Endometrial microvascular endothelial cells (primary cell): Measurements from ENCODE around the gene MLKL. TPM values are rescaled to one million over a fixed set of nuclear protein-coding genes. Genes with fewer than 3 reads are reported as not detected.
"Not testable (repeated sequence)": the region's sequence is repeated elsewhere in the genome, so short reads cannot be mapped to it uniquely, and the experiment has no call there.

Experiments
- in situ Hi-C: cut with HindIII; loops from 2 replicates; pipeline ENCODE4 v1.10.0; 2017; ENCODE audit warnings: low sequenced_read_pairs, low pct_unique_long_range_greater_than_20kb; ENCODE audit errors: inconsistent ontology term
- total RNA-seq: library from RNA; depleted of rRNA; stranded (reverse); fragments of >200 nt; gene quantifications from one replicate; pipeline ENCODE4 v1.2.3, GENCODE V29; 2015; ENCODE audit errors: inconsistent ontology term

Gene MLKL
- total RNA-seq, 1 donor from 2014 or later, result 54.3 TPM

DNA sequence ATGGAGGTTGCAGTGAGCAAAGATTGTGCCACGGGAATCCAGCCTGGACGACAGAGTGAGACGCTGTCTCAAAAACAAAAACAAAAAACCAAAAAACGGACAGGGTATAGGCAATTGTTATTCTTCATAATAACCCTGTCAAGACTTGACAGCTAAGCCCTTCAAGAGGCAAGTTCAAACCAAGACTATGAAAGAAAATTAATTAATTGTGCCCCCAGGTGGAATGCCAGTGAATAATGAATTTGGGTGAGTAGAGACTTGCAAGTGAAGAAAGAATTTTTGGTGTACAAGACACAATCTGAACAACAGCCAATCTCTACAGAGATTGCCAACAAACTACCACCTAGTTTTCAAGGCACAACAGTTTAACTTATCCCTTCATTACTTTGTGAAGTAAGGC is 40.3 kb downstream of the MLKL start:
- in situ Hi-C loops, result no loop called here

DNA sequence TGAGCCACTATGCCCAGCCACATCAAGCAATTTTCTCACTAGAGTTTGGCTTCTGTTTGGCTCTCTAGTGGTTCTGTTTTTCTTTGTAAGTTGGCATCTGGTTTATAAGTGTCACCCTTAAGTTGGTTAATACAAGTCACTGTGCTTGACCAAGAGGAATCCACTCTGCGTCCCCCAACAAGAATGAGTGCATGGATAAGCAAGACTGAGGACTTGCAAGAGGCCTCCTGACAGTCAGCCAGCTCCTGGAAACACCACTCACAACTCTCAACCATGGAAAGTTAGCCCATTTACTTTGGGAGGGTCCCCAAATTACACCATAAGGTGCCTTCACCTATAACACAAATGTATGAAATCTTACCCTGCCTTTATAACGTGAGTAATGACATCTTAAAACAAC is 41.6 kb downstream of the MLKL start:
- in situ Hi-C loops, result no loop called here

DNA sequence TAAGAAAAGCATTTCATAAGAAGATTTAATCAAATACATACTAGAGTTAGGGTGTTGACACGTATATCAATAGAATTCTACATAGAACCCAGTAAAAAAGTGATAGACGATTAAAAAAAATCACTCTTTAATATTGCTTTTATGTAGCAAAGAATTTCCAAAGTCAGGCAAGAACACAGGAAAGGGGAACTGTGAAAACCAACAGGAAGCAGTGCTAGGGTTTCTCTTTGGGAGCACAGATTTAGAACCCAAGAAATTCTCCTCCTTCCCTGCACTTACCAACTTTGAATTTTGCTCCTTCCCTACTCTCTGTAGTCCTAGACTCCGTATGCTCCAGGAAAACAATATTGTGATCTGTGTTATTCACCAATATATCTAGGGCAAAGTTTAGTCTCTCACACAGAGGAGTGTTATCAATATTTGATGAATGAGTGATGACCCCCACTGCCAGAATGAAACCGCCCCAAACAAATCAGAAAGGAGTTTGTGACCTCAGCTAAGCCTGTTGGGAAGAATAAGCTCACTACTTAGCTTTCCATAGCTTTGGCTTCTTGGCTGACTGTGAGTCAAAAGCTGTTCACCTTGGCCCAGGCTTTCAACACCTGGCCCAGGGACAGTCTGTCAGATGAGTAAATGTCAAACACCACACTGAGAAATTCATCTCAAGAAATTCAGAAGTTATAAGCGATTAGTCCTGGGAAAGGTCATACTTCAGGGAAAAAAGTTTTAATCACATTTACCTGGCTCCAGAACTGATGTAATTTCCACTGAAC is 42.6 kb downstream of the MLKL start:
- in situ Hi-C loops, result no loop called here

DNA sequence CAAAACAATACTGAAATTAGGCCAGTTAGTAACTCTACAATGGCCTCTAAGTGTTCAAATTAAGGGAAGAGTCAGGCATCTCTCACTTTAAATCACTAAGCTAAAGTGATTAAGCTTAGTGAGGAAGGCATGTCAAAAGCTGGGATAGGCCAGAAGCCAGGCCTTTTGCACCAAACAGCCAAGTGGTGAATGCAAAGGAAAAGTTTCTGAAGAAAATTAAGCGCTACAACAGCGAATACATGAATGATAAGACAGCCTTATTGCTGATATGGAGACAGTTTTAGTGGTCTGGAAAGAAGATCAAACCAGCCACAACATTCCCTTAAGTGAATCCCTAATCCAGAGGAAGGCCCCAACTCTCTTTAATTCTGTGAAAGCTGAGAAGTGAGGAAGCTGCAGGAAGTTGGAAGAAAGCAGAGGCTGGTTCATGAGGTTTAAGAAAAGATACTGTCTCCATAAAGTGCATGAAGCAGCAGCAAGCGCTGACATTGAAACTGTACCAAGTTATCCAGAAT is 46.1 kb downstream of the MLKL start:
- in situ Hi-C loops, result no loop called here

DNA sequence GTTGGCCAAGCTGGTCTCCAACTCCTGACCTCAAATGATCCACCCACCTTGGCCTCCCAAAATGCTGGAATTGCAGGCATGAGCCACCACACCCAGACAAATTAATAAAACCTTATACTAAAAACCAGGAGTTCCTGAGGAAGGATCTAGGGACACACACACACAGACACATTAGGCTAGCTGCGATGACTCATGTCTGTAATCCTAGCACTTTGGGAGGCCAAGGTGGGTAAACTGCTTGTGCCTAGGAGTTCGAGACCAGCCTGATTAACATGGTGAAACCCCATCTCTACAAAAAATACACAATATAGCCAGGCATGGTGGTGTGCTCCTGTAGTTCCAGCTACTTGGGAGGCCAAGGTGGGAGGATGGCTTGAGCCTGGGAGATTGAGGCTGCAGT is 47.8 kb downstream of the MLKL start:
- in situ Hi-C loops, result not testable (repeated sequence)

DNA sequence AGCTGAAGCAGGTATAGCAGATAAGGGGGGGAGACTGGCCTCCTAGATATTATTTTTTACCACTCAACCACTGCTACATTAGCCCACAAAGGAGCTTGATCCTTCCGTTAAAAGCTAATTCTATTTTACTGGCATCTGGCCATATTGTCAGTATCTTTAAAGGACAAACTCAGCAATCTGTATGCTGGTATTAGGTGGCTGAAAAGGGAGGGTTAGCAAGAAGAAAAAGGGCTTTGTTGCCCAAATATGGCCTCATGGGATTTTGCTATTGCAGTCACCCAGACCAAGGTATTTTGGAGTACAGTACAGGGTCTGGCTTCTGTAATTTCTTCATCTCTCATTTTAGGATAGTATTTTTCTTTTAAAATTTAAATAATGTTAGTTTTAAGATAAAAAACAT is 48.4 kb downstream of the MLKL start:
- in situ Hi-C loops, result no loop called here

DNA sequence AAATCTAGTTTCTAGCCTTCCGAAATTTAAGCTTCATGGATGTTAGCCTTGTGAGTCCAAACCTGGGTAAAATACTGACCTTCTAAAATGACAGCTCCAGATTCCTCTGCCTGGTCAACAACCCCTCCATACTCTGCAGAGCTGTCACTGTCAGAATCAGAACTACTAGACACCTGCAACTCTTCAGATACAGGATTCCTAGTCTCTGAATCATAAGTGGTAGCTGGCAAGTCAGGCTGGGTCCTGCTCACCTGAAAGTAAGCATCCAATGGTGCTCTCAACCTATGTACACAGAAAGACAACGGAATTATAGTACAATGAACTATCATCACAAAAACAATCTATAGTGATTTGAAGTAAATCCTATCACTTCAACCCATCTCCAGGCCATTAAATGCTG is 48.8 kb downstream of the MLKL start:
- in situ Hi-C loops, result no loop called here

DNA sequence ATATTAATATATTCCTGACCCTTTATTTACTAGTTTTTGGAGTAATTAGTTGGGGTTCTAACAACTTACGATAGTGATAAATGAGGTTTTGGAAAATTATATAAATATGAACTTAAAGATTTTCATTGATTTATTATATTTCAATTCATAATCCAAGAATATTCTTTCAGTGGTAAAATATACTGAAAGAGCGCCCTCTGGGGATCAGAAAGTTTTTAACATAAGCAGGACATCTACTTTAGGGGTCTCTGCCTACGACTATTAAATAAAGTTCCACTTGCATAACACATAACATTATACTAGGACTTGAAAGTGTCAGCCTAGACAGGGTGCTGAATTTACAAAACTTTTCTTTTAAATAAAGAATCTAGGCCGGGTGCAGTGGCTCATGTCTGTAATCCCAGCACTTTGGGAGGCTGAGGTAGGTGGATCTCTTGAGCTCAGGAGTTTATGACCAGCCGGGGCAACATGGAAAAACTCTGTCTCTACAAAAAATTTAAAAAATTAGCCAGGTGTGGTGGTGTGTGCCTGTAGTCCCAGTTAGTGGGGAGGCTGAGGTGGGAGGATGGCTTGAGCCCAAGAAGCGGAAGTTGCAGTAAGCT is 49.6 kb downstream of the MLKL start:
- in situ Hi-C loops, result no loop called here

DNA sequence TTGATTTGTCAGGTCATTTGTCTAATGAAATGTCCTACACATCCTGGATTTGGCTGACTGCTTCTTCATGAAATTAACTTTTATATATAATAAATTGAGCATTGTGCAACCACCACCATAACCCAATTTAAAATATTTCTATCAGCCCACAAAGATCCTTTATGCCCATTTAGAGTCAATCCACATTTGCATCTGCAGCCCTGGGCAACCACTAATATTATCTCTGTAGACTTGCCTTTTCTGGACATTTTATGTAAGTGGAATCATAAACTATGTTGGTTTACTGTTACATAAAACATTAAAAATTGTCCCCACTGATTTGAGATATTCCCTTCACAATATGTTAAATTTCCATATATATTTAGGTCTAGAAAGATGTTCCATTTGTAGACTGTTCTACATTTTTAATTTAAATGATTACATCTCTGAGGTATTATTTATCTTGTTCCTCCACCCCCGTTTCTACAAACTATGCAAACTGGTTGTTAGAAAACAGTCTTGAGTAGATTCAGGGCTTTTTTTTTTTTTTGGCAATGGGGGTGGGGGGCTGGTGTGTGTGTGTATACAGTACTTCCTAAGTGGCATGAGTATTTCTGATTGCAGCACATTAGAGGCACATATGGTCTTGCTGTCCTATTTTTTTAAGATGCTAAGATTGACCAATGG is 50.7 kb downstream of the MLKL start:
- in situ Hi-C loops, result no loop called here

DNA sequence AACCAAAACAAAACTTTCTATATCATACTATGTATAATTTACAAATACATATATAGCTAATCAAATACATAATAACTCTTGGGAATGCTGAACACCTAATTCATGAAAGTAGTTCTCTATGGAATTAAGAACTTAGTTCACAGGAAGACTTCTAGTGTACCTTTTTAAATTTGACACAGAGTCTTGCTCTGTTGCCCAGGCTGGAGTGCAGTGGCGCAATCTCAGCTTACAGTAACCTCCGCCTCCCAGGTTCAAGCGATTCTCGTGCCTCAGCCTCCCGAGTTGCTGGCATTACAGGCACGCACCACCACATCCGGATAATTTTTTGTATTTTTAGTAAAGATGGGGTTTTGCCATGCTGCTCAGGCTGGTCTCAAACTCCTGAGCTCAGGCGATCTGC is 58.7 kb downstream of the MLKL start:
- in situ Hi-C loops, result no loop called here

DNA sequence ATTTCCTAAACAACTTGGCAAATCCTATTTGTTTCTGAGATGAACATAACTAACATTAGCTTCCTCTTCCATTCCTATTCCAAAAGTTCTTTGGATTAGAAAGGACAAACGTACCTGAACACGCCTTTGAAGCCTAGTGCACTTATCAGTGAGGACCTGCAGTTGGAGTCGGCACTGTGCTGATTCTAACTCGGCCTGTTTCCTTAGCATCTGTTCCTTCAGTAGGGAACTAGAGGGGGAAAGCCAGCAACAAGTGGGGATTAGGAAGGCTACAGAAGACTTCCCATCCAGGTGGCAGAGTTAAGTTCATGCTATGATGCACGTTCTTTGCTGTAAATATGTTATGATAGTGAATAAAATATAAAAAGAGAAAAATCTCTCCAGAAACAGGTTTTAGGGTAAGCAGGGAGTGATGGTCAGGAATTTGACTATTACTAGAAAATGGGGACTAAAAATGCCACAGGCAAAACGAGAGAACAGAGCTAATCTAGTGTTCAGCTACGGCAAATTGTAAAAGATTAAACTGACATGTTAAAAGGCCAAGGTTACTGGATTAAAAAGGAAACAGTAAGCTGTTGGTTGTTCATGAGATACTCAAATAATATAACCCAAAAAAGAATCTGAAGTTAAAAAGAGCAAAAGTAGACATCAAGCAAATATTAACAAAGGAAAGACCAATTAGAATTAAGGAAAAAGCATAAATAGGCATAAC is 62.8 kb downstream of the MLKL start:
- in situ Hi-C loops, result no loop called here

DNA sequence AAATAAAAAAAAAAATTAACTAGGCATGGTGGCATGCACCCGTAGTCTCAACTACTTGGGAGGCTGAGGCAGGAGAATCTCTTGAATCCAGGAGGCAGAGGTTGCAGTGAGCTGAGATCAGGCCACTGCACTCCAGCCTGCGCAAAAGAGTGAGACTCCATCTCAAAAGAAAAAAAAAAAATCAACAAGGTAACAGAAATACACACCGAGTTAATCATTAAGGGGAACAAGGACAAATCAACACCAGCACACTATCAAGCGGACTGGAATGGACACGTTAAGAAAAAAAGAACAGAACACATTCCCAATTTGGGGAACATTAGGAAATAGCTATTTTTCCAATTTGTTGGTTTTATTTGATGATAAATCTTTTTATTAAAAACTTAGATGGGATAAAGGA is 65.4 kb downstream of the MLKL start:
- in situ Hi-C loops, result no loop called here

DNA sequence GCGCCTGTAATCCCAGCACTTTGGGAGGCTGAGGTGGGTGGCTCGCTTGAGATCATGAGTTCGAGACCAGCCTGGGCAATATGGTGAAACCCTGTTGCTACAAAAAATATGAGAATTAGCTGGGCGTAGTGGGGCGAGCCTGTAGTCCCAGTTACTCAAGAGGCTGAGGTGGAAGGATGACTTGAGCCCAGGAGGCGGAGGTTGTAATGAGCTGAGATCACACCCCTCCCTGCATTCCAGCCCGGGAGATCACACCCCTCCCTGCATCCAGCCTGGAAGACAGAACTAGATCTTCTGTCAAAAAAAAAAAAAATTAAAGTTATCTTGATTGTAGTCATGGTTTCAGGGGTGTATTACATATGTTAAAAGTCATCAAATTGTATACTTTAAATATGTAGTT is 67.0 kb downstream of the MLKL start:
- in situ Hi-C loops, result no loop called here

DNA sequence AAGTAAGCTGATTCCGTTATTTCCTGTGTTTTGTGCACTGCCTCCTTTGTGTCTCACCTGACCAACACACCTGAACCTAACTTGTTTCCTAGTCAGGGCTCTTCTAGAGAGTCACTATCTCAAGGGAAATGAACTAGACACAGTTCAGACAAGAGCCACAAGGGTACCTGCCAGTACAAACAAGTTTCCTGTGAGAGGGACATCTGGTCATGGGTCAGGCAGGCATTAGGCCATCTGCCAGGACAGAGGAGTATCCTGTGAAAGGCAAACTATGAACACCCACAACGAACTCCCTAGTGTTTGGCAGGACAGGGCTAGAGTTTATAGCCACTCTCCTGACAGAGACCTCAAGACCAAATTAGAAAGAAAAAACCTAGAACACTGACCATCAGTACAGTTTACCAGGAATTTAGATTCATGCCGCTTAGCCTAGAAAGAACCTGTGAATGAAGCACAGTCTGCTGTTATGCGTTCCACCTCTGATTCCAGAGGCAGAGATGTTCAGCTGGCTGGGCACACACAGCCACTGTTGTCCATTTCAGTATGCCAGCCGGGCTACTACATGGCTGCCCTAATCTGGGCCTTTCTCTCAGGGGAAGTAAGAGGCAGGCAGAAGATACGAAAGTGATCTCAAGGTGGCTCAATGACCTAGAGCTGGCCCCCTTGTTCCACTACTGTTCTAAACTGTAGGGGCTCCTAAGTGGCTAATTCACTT is 73.0 kb downstream of the MLKL start:
- in situ Hi-C loops, result no loop called here

DNA sequence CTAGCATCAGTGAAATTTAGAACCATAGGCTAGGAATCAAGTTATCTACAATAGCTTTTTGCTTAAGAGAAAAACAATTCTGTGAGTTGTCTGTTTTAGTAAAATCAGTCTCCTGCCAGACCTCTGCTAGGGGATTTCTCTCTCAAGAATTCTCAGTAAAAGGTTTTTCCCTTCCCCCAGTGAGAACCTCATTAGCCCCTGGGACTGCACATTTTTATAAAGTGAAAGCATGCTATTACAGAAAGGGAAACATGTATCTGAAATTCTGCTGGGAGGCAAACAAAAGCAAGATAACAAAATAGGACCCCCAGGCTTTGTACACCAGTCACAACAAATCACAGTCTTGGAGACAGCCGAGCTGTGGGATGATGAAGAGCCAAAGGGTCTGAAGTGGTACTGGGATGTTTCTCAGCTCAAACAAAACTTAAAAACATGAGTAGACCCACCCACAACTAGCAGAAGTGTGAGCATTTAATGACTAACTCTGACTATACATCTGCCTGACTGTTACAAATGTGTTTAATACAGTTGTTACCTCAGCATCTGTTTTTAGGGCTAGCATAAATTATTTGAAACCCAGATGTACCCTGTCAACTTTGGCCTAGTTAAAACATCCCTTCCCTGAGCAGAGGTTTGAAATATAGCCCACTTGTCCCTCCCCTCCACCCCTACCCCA is 73.8 kb downstream of the MLKL start:
- in situ Hi-C loops, result no loop called here

DNA sequence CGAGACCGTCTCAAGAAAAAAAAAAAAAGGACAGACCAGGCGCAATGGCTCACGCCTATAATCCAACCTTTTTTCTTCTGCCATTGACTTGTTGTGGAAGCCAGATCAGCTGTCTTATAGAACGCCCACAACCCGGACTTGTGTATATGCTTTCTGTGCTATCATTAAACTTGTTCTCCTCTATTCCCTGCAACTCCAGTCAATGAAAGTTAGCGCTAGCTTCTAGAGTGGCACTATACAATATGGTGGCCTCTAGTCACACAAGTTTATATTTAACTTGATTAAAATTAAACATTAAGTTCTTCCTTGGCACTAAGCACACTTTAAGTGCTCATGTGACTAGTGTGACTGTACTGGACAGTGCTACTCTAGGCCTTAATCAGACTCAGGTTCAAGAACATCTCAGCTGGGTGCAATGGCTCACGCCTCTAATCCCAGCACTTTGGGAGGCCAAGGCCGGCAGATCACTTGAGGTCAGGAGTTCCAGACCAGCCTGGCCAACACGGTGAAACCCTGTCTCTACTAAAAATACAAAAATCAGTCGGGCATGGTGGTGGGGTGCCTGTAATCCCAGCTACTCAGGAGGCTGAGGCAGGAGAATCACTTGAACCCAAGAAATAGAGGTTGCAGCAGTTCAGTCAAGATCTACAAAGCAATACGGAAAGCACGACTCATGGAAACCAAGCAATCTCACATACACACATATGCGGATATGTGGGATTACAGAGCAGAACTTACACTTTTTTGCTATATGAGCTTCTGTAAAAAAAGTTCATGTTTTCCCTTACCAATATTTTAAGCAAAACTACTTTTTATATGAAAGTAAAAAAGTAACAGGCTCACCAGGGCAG is 74.9 kb downstream of the MLKL start:
- in situ Hi-C loops, result no loop called here

DNA sequence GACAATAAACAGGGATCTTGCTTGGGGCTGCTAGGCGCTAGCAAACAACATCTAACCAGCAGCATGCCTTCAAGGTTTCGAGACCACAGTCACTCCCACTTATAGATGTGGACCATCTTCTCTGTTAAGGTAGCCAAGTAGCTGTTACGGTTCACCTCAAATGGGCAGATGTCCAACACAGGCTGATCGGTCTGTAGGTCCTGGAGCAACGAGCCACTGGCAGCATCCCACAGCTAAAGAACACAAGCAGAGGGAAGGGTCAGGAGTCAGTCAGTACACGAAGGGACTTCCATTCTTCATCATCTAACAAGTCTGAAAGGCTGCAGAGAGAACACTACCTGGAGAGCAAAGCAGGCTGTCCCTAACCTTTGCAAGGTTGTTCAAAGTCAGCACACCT is 76.8 kb downstream of the MLKL start:
- in situ Hi-C loops, result no loop called here
